ENCODE results near the gene TBRG4.

GRCh38 chr7:45092931-45093235 is 18.6 kb downstream of the TBRG4 start:
- TF ChIP-seq CTCF (IDR thresholded peaks at IDR 0.05): no peak
- TF ChIP-seq EP300 (IDR thresholded peaks at IDR 0.05; ENCODE audit: low read depth): no peak
- no peak for TF ChIP-seq POLR2AphosphoS5 (IDR thresholded peaks at IDR 0.05)
